Progenitor cell of endocrine pancreas (in vitro differentiated cells): ENCODE data around the gene SPTBN4. TPM values are rescaled to one million over a fixed set of nuclear protein-coding genes. Genes with fewer than 3 reads are reported as not detected.
"Not testable (repeated sequence)": the region's sequence is repeated elsewhere in the genome, so short reads cannot be mapped to it uniquely, and the experiment has no call there.

Experiments
- DNase-seq: peaks from one replicate; pipeline ENCODE4 v3.0.0; 2021; ENCODE audit warnings: low spot score; ENCODE audit not compliant: unreplicated experiment
- H3K27ac Mint-ChIP-seq: 2 replicates; pipeline ENCODE4 v1.8.0; 2021; ENCODE audit warnings: mild to moderate bottlenecking, moderate library complexity, mixed read lengths
- H3K27me3 Mint-ChIP-seq: 2 replicates; pipeline ENCODE4 v1.8.0; 2021; ENCODE audit warnings: mixed read lengths
- H3K36me3 Mint-ChIP-seq: 2 replicates; pipeline ENCODE4 v1.8.0; 2022; ENCODE audit warnings: mixed read lengths; ENCODE audit not compliant: insufficient read depth
- H3K4me1 Mint-ChIP-seq: 2 replicates; pipeline ENCODE4 v1.8.0; 2021; ENCODE audit warnings: low read depth, mixed read lengths
- H3K4me3 Mint-ChIP-seq: 2 replicates; pipeline ENCODE4 v1.8.0; 2021; ENCODE audit warnings: low read depth, mild to moderate bottlenecking, moderate library complexity, mixed read lengths
- H3K9me3 Mint-ChIP-seq: 2 replicates; pipeline ENCODE4 v1.8.0; 2021; ENCODE audit warnings: low read depth, mixed read lengths
- CTCF ChIP-seq: fragments of 200-600 bp; sonication (generic); IDR thresholded peaks from one replicate; pipeline ENCODE4 v1.5.0; 2021; ENCODE audit warnings: antibody characterized with exemption, mild to moderate bottlenecking; ENCODE audit not compliant: unreplicated experiment
- total RNA-seq: library from RNA; stranded (reverse); gene quantifications from 2 replicates; pipeline ENCODE4 v1.2.1, GENCODE V29; 2021

The SPTBN4 gene
- total RNA-seq, 1 donor from 2014 or later: 3.1 TPM

DNA sequence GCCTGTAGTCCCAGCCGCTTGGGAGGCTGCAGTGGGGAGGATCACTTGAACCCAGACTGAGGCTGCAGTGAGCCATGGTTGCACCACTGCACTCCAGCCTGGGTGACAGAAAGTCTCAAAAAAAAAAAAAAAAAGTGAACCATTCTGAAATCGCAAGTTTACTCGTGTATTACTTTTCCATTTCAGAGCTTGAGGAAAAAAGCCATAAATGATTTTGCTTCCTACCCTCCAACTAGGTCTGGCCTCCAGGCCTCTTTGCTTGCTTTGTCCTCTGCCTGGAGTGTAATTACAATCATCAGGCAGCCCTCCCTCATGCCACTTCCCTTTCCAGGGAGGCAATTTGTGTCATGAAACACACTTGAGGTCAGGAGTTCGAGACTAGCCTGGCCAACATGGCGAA, 9.8 kb upstream of the SPTBN4 start:
- Mint-ChIP-seq H3K27ac (no peak overlapping the region), H3K4me1 (peaks cover 1% of the 10 kb centered on the region)

GRCh38 chr19:40457953-40458596, 8.7 kb upstream of the SPTBN4 start:
- Mint-ChIP-seq H3K4me1 (peaks cover 1% of the 10 kb centered on the region), H3K27me3 (no peaks in the 10 kb centered on the region), H3K36me3 (no peaks in the 10 kb centered on the region), H3K9me3 (no peaks in the 10 kb centered on the region), H3K4me3 (no peak overlapping the region), H3K27ac (no peak overlapping the region)
- TF ChIP-seq CTCF: no peak
- DNase-seq: no peak

More for the DNA sequence above, 9.8 kb upstream of the SPTBN4 start:
- Mint-ChIP-seq H3K9me3 (no peaks in the 10 kb centered on the region), H3K27me3 (no peaks in the 10 kb centered on the region), H3K36me3 (no peaks in the 10 kb centered on the region), H3K4me3 (no peak overlapping the region)
- DNase-seq: no peak
- no peak for TF ChIP-seq CTCF

DNA sequence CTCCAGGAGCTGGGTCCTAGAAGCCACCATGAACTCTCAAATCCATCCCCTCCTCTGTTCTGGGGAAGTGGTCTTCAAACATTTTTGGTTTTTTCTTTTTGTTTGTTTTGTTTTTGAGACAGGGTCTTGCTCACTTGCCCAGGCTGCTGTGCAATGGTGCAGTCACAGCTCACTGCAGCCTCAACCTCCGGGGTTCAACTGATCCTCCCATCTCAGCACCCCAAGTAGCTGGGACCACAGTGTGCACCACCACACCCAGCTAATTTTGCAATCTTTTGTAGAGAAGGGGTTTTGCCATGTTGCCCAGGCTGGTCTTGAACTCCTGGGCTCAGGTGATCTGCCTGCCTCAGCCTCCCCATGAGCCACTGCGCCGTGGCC, 8.2 kb upstream of the SPTBN4 start:
- Mint-ChIP-seq H3K27ac (no peak overlapping the region), H3K36me3 (no peaks in the 10 kb centered on the region), H3K4me1 (no peaks in the 10 kb centered on the region), H3K4me3 (no peak overlapping the region), H3K9me3 (no peaks in the 10 kb centered on the region), H3K27me3 (no peaks in the 10 kb centered on the region)
- TF ChIP-seq CTCF: no peak
- DNase-seq: no peak

GRCh38 chr19:40460185-40460584, 6.6 kb upstream of the SPTBN4 start:
- no peak for DNase-seq

GRCh38 chr19:40461669-40462221, 5.1 kb upstream of the SPTBN4 start:
- H3K27me3 Mint-ChIP-seq: peaks cover 9% of the 10 kb centered on the region
- no peaks in the 10 kb centered on the region for H3K36me3 Mint-ChIP-seq
- no peak overlapping the region for H3K4me3 Mint-ChIP-seq
- H3K9me3 Mint-ChIP-seq: no peaks in the 10 kb centered on the region
- peaks cover 13% of the 10 kb centered on the region for H3K4me1 Mint-ChIP-seq
- no peak for TF ChIP-seq CTCF
- H3K27ac Mint-ChIP-seq: peak overlapping the region; percentile 37
- DNase-seq: no peak

More at GRCh38 chr19:40460185-40460584, 6.6 kb upstream of the SPTBN4 start:
- TF ChIP-seq CTCF: no peak
- Mint-ChIP-seq H3K4me3 (no peak overlapping the region), H3K9me3 (no peaks in the 10 kb centered on the region), H3K4me1 (peaks cover 4% of the 10 kb centered on the region), H3K27me3 (no peaks in the 10 kb centered on the region), H3K27ac (no peak overlapping the region), H3K36me3 (no peaks in the 10 kb centered on the region)

- not testable (repeated sequence) for H3K36me3 Mint-ChIP-seq, H3K27ac Mint-ChIP-seq, H3K9me3 Mint-ChIP-seq, DNase-seq, H3K4me3 Mint-ChIP-seq
- H3K27me3 Mint-ChIP-seq: peaks cover 21% of the 10 kb centered on the region
- H3K4me1 Mint-ChIP-seq: peaks cover 13% of the 10 kb centered on the region
Measured at GRCh38 chr19:40463587-40464037, 3.2 kb upstream of the SPTBN4 start.
